Spleen (tissue), 7 donors: ENCODE results near the gene PRKRIP1.

Source experiments
- POLR2A ChIP-seq, 3 donors: fragments of 450-650 bp; IDR thresholded peaks; one replicate each; pipeline ENCODE4 v1.5.1; 2017; ENCODE audit warnings: antibody characterized with exemption in 3 of 3, mild to moderate bottlenecking in 1 of 3
- POLR2AphosphoS5 ChIP-seq, 3 donors: sonication (generic); formaldehyde crosslinking; IDR thresholded peaks; one replicate each; pipeline ENCODE4 v1.5.1; 2017; ENCODE audit warnings: antibody characterized with exemption in 3 of 3
- TF ChIP-seq, protein P1 (sequence below), 11 experiments: fragments of 200-600 bp in 7 of 11; fragments of 450-650 bp in 4 of 11; sonication (generic) in 4 of 11; IDR thresholded peaks in 8 of 11; conservative IDR thresholded peaks in 3 of 11; 1 replicate in 7 of 11; 2 replicates in 4 of 11; pipeline versions ENCODE4 v1.4.0 to v1.8.0; 2016 to 2021; ENCODE audit warnings: antibody characterized with exemption in 11 of 11, inconsistent platforms in 4 of 11, mild to moderate bottlenecking in 1 of 11
- donor health status: DM: no; HTN: no; CAD: no; lungs with moderate emphysema.
- donor health status: DM: no; HTN: no; CAD: no.
- donor health status: DM: no; HTN: no; CAD: no.

DNA sequence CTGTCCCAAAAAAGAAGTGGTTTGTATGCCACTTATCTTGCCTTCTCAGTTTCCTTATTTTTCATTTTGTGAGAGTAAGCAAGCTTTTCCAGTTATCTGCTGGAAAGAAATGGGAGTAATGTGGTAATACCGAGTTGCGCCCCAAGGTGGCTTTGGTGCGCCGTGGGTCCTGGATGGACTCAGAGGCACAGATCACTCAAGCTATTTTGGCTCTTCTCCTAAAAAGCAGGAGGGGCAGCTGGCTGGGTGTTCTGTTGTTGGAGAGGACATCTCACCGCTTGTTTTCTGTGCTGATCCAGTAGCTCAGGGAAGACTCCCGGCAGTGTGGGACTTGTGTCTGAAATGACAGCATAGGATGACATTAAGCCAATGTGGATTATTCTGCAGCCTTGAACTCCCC, 16.4 kb downstream of the PRKRIP1 start:
- TF ChIP-seq, protein P1, sequence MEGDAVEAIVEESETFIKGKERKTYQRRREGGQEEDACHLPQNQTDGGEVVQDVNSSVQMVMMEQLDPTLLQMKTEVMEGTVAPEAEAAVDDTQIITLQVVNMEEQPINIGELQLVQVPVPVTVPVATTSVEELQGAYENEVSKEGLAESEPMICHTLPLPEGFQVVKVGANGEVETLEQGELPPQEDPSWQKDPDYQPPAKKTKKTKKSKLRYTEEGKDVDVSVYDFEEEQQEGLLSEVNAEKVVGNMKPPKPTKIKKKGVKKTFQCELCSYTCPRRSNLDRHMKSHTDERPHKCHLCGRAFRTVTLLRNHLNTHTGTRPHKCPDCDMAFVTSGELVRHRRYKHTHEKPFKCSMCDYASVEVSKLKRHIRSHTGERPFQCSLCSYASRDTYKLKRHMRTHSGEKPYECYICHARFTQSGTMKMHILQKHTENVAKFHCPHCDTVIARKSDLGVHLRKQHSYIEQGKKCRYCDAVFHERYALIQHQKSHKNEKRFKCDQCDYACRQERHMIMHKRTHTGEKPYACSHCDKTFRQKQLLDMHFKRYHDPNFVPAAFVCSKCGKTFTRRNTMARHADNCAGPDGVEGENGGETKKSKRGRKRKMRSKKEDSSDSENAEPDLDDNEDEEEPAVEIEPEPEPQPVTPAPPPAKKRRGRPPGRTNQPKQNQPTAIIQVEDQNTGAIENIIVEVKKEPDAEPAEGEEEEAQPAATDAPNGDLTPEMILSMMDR (IDR thresholded peaks at IDR 0.05 in 8 of 11, conservative IDR thresholded peaks at IDR 0.05 in 3 of 11), result peak; percentile 45 to 71 (median 58)
- no peak for TF ChIP-seq POLR2A (IDR thresholded peaks at IDR 0.05)
- peak in 2 of 3 donors; percentile 15 to 73 for TF ChIP-seq POLR2AphosphoS5 (IDR thresholded peaks at IDR 0.05)
